K562 (cell line): ENCODE results near the gene TARBP1. TPM values are rescaled to one million over a fixed set of nuclear protein-coding genes. Genes with fewer than 3 reads are reported as not detected.

Experiments
- polyA plus RNA-seq, 8 experiments: library from polyadenylated mRNA; depleted of rRNA in 4 of 8; stranded (reverse) in 5 of 8; unstranded in 3 of 8; fragments of >200 nt; fragmentation: Nextera tagmentation in 2 of 8; fragmentation: Illumina TruSeq in 1 of 8; extraction: Ambion mirVana in 2 of 8; extraction: Trizol in 1 of 8; gene quantifications; 2 replicates each; pipeline versions ENCODE4 v1.2.1 to v1.2.3, GENCODE V29; 2011 to 2014; ENCODE audit warnings: inconsistent platforms in 1 of 8, missing spikeins in 1 of 8
- total RNA-seq, 7 experiments: library from RNA; depleted of rRNA in 6 of 7; stranded (reverse); fragments of >200 nt in 6 of 7; fragmentation: Illumina TruSeq in 2 of 7; extraction: Trizol in 2 of 7; gene quantifications; 2 replicates each; pipeline versions ENCODE4 v1.2.1 to v1.2.3, GENCODE V29; 2011 to 2021; ENCODE audit warnings: low replicate concordance in 1 of 7

The TARBP1 gene
- total and polyA plus RNA-seq, 9 of the 15 experiments (the other 6 are each of a cell fraction or from before 2014, with no cell fraction given): 8.8 to 48.0 (median 22.9) TPM

Other genes starting within 250 kb of the TARBP1 start
- 92.1 and 131 TPM in 2 replicates for gene COA6, start 105.7 kb downstream of the TARBP1 start, total RNA-seq (2014; rRNA removed)
- gene COA6, start 105.7 kb downstream of the TARBP1 start, total RNA-seq (2014; rRNA removed; fragmentation: Illumina TruSeq; extraction: Trizol): 134 and 151 TPM in 2 replicates
- gene COA6, start 105.7 kb downstream of the TARBP1 start, total RNA-seq (2015; rRNA removed; fragmentation: Illumina TruSeq; extraction: Trizol): 155 and 158 TPM in 2 replicates
- gene COA6, start 105.7 kb downstream of the TARBP1 start, total RNA-seq (2021): 102 and 112 TPM in 2 replicates
- gene COA6, start 105.7 kb downstream of the TARBP1 start, polyA plus RNA-seq (2011; rRNA removed): 50.3 and 77.7 TPM in 2 replicates
- 91.5 and 119 TPM in 2 replicates for gene COA6, start 105.7 kb downstream of the TARBP1 start, polyA plus RNA-seq (2014; fragmentation: Illumina TruSeq; extraction: Trizol)
- gene COA6, start 105.7 kb downstream of the TARBP1 start, polyA plus RNA-seq (2014; fragmentation: Nextera tagmentation; extraction: Ambion mirVana): 100 to 1,000 TPM; 171 to 187 TPM
- 172 and 190 TPM in 2 replicates for gene COA6, start 105.7 kb downstream of the TARBP1 start, polyA plus RNA-seq (2014; rRNA removed)
- 24.4 and 38.8 TPM in 2 replicates for gene IRF2BP2, start 131.0 kb upstream of the TARBP1 start, total RNA-seq (2014; rRNA removed)
- gene IRF2BP2, start 131.0 kb upstream of the TARBP1 start, total RNA-seq (2014; rRNA removed; fragmentation: Illumina TruSeq; extraction: Trizol): 18.4 and 22.1 TPM in 2 replicates
- 35.3 and 39.1 TPM in 2 replicates for gene IRF2BP2, start 131.0 kb upstream of the TARBP1 start, total RNA-seq (2015; rRNA removed; fragmentation: Illumina TruSeq; extraction: Trizol)
- 68.4 and 68.6 TPM in 2 replicates for gene IRF2BP2, start 131.0 kb upstream of the TARBP1 start, total RNA-seq (2021)
- 7.7 and 18.0 TPM in 2 replicates for gene IRF2BP2, start 131.0 kb upstream of the TARBP1 start, polyA plus RNA-seq (2011; rRNA removed)
- gene IRF2BP2, start 131.0 kb upstream of the TARBP1 start, polyA plus RNA-seq (2014; fragmentation: Illumina TruSeq; extraction: Trizol): 47.0 and 60.0 TPM in 2 replicates
- 10 to 100 TPM; 11.4 to 18.2 TPM for gene IRF2BP2, start 131.0 kb upstream of the TARBP1 start, polyA plus RNA-seq (2014; fragmentation: Nextera tagmentation; extraction: Ambion mirVana)
- 19.0 and 30.4 TPM in 2 replicates for gene IRF2BP2, start 131.0 kb upstream of the TARBP1 start, polyA plus RNA-seq (2014; rRNA removed)